HepG2 (cell line): ENCODE measurements around the gene GSDME. TPM values are rescaled to one million over a fixed set of nuclear protein-coding genes. Genes with fewer than 3 reads are reported as not detected.

Experiments
- ATF4 ChIP-seq, 2 experiments: fragments of 450-650 bp in 1 of 2; sonication (generic) in 1 of 2; formaldehyde crosslinking; IDR thresholded peaks; 2 replicates each; pipeline versions ENCODE4 v1.5.0 to v1.8.0; 2020 to 2022; ENCODE audit warnings: mild to moderate bottlenecking in 1 of 2, missing genetic modification reagents in 1 of 2
- CBX2 ChIP-seq, 2 experiments: fragments of 200-600 bp in 1 of 2; sonication (generic); formaldehyde crosslinking in 1 of 2; IDR thresholded peaks; 2 replicates each; pipeline versions ENCODE4 v1.7.0 to v1.8.1; 2018 to 2022; ENCODE audit warnings: low read depth in 2 of 2, low read length in 1 of 2, mild to moderate bottlenecking in 1 of 2, missing genetic modification reagents in 1 of 2
- CEBPG ChIP-seq: IDR thresholded peaks from 2 replicates; pipeline ENCODE4 v1.6.1; 2016
- EED ChIP-seq: sonication (generic); formaldehyde crosslinking; IDR thresholded peaks from 2 replicates; pipeline ENCODE4 v1.5.0; 2020; ENCODE audit warnings: mild to moderate bottlenecking, missing genetic modification reagents
- EHMT2 ChIP-seq: fragments of 200-600 bp; sonication (generic); IDR thresholded peaks from 2 replicates; pipeline ENCODE4 v1.7.0; 2017; ENCODE audit warnings: antibody characterized with exemption, low read depth, low read length, borderline replicate concordance
- ETV5 ChIP-seq: IDR thresholded peaks from 2 replicates; pipeline ENCODE4 v1.6.1; 2018; ENCODE audit warnings: missing biosample characterization, missing genetic modification reagents, inconsistent platforms, borderline replicate concordance
- FOSL2 ChIP-seq: sonication (generic); formaldehyde crosslinking; IDR thresholded peaks from 2 replicates; pipeline ENCODE4 v1.4.0; 2020; ENCODE audit warnings: missing genetic modification reagents
- FOXA3 ChIP-seq: IDR thresholded peaks from 2 replicates; pipeline ENCODE4 v1.6.1; 2016; ENCODE audit warnings: missing genetic modification reagents, missing compliant biosample characterization
- GATAD1 ChIP-seq: IDR thresholded peaks from 2 replicates; pipeline ENCODE4 v1.6.1; 2016; ENCODE audit warnings: missing genetic modification reagents, missing compliant biosample characterization
- GLMP ChIP-seq: sonication (generic); formaldehyde crosslinking; IDR thresholded peaks from 2 replicates; pipeline ENCODE4 v1.9.0; 2021; ENCODE audit warnings: missing genetic modification reagents, mild to moderate bottlenecking, borderline replicate concordance
- KMT2B ChIP-seq: IDR thresholded peaks from 2 replicates; pipeline ENCODE4 v1.6.1; 2016; ENCODE audit warnings: missing genetic modification reagents, missing compliant biosample characterization
- MAF1 ChIP-seq: sonication (generic); formaldehyde crosslinking; IDR thresholded peaks from 2 replicates; pipeline ENCODE4 v1.5.0; 2020; ENCODE audit warnings: missing genetic modification reagents, borderline replicate concordance
- MEF2D ChIP-seq: sonication (generic); formaldehyde crosslinking; IDR thresholded peaks from 2 replicates; pipeline ENCODE4 v1.5.1; 2020; ENCODE audit warnings: mild to moderate bottlenecking, missing genetic modification reagents
- NFE2L2 ChIP-seq: fragments of 150-350 bp; IDR thresholded peaks from 2 replicates; pipeline ENCODE4 v1.6.1; 2014; ENCODE audit warnings: low read length
- NR3C1 ChIP-seq: sonication (generic); formaldehyde crosslinking; IDR thresholded peaks from 2 replicates; pipeline ENCODE4 v1.4.0; 2020; ENCODE audit warnings: missing genetic modification reagents
- SAP130 ChIP-seq: IDR thresholded peaks from 2 replicates; pipeline ENCODE4 v1.6.1; 2016; ENCODE audit warnings: low read depth
- TFE3 ChIP-seq: IDR thresholded peaks from 2 replicates; pipeline ENCODE4 v1.6.1; 2016
- TGIF2 ChIP-seq: IDR thresholded peaks from 2 replicates; pipeline ENCODE4 v1.6.1; 2016; ENCODE audit warnings: control low read depth, missing compliant biosample characterization
- ZBTB37 ChIP-seq: sonication (generic); formaldehyde crosslinking; IDR thresholded peaks from 2 replicates; pipeline ENCODE4 v1.4.0; 2020; ENCODE audit warnings: mild to moderate bottlenecking, missing genetic modification reagents
- ZFP62 ChIP-seq: sonication (generic); formaldehyde crosslinking; IDR thresholded peaks from 2 replicates; pipeline ENCODE4 v1.4.0; 2020; ENCODE audit warnings: missing genetic modification reagents
- ZFP82 ChIP-seq: sonication (generic); formaldehyde crosslinking; IDR thresholded peaks from 2 replicates; pipeline ENCODE4 v1.5.1; 2020; ENCODE audit warnings: mild to moderate bottlenecking, missing genetic modification reagents, borderline replicate concordance
- ZNF503 ChIP-seq: sonication (generic); formaldehyde crosslinking; IDR thresholded peaks from 2 replicates; pipeline ENCODE4 v1.4.0; 2020; ENCODE audit warnings: missing genetic modification reagents
- ZNF607 ChIP-seq: sonication (generic); formaldehyde crosslinking; IDR thresholded peaks from 2 replicates; pipeline ENCODE4 v1.5.1; 2020; ENCODE audit warnings: missing genetic modification reagents, mild to moderate bottlenecking, borderline replicate concordance
- ZNF678 ChIP-seq: sonication (generic); formaldehyde crosslinking; IDR thresholded peaks from 2 replicates; pipeline ENCODE4 v1.4.0; 2020; ENCODE audit warnings: mild to moderate bottlenecking, missing genetic modification reagents
- polyA plus RNA-seq, 8 experiments: library from polyadenylated mRNA; depleted of rRNA in 3 of 8; stranded (reverse) in 7 of 8; unstranded in 1 of 8; fragments of >200 nt; fragmentation: Illumina TruSeq in 4 of 8; extraction: Trizol in 4 of 8; gene quantifications; 2 replicates each; pipeline versions ENCODE4 v1.2.1 to v1.2.3, GENCODE V29; 2011 to 2016; ENCODE audit warnings: low read depth in 4 of 8, missing spikeins in 1 of 8, mixed read lengths in 1 of 8; ENCODE audit not compliant: insufficient read depth in 1 of 8
- total RNA-seq, 5 experiments: library from RNA; depleted of rRNA; stranded (reverse); fragments of >200 nt; fragmentation: Illumina TruSeq; extraction: Trizol; gene quantifications; 2 replicates each; pipeline ENCODE4 v1.2.3, GENCODE V29; 2016; ENCODE audit warnings: low read depth in 1 of 5

GSDME gene
- total and polyA plus RNA-seq, 2 of the 13 experiments (the other 11 are each of a cell fraction or from before 2014, with no cell fraction given) = 19.2 to 28.2 TPM

GRCh38 chr7:24755541-24756407 lies 1.5 kb downstream of the GSDME start (continued):
- TF ChIP-seq ZBTB37 (CRISPR knock-in tag) (no peak), GATAD1 (CRISPR knock-in tag) (peak; percentile 32; the same call in 1 of the 2 replicates), ETV5 (CRISPR knock-in tag) (peak; percentile 11; the same call in 1 of the 2 replicates), ZNF678 (no peak), ATF4 (CRISPR knock-in tag; IDR thresholded peaks at IDR 0.05) (peak in 1 of 2 experiments; percentile 59; a peak in 2 of 4 replicates), ZNF607 (CRISPR knock-in tag) (no peak), TGIF2 (CRISPR knock-in tag) (0 out of 2 replicates have a peak, but pooled peaks have one; percentile 27), FOSL2 (peak; percentile 96), CEBPG (CRISPR knock-in tag) (0 out of 2 replicates have a peak, but pooled peaks have one; percentile 10), MEF2D (peak; percentile 36; the same call in 1 of the 2 replicates), EED (CRISPR knock-in tag) (no peak), CBX2 (IDR thresholded peaks at IDR 0.05; ENCODE audit: low read depth, low read length) (no peak), CBX2 (CRISPR knock-in tag; IDR thresholded peaks at IDR 0.05; ENCODE audit: low read depth) (no peak), GLMP (CRISPR knock-in tag) (no peak), NFE2L2 (no peak), NR3C1 (no peak), FOXA3 (peak; percentile 59), ZFP82 (CRISPR knock-in tag) (no peak), MAF1 (CRISPR knock-in tag) (no peak), ZNF503 (CRISPR knock-in tag) (no peak), KMT2B (CRISPR knock-in tag) (no peak), TFE3 (CRISPR knock-in tag) (peak; percentile 32; the same call in 1 of the 2 replicates), ZFP62 (CRISPR knock-in tag) (no peak), EHMT2 (no peak), SAP130 (CRISPR knock-in tag) (peak; percentile 81)
